Activated T-cell treated with anti-CD3 and anti-CD28 coated beads, Interleukin-2, amount 50 U/mL, for 72 hours (primary cell): ENCODE data around the gene PGAP3. TPM values are rescaled to one million over a fixed set of nuclear protein-coding genes. Genes with fewer than 3 reads are reported as not detected.
A peak's percentile ranks its signal among the peaks of the same experiment; 100 is the strongest.

Source experiments
- ATAC-seq, 2 donors: fragments of 150-1000 bp; cut with Tn5 transposase; replicated peaks in 1 of 2; 2 replicates each; pipeline ENCODE4 v1.10.0; 2021; ENCODE audit warnings: moderate library complexity in 2 of 2, mild to moderate bottlenecking in 1 of 2
- DNase-seq, 2 donors: peaks; one replicate each; pipeline ENCODE4 v3.0.0; 2021 to 2022; ENCODE audit warnings: mixed read lengths in 1 of 2
- H3K27ac Mint-ChIP-seq: one replicate; pipeline ENCODE4 v1.8.0; 2022; ENCODE audit warnings: mild to moderate bottlenecking, moderate library complexity, mixed read lengths
- H3K27me3 Mint-ChIP-seq: one replicate; pipeline ENCODE4 v1.8.0; 2022; ENCODE audit warnings: low read depth, mixed read lengths
- H3K36me3 Mint-ChIP-seq, 2 donors: one replicate each; pipeline ENCODE4 v1.8.0; 2022; ENCODE audit warnings: mixed read lengths in 2 of 2, mild to moderate bottlenecking in 1 of 2; ENCODE audit not compliant: insufficient read depth in 2 of 2
- H3K4me1 Mint-ChIP-seq: one replicate; pipeline ENCODE4 v1.8.0; 2022; ENCODE audit warnings: low read depth, mixed read lengths
- H3K4me3 Mint-ChIP-seq, 2 donors: one replicate each; pipeline ENCODE4 v1.8.0; 2022; ENCODE audit warnings: mild to moderate bottlenecking in 2 of 2, mixed read lengths in 2 of 2, moderate library complexity in 2 of 2
- H3K9me3 Mint-ChIP-seq, 2 donors: one replicate each; pipeline ENCODE4 v1.8.0; 2022; ENCODE audit warnings: mixed read lengths in 2 of 2
- total RNA-seq, 2 donors: library from RNA; stranded (reverse); gene quantifications; one replicate each; pipeline ENCODE4 v1.2.3, GENCODE V29; 2022

The PGAP3 gene
- total RNA-seq, 2 donors from 2014 or later: 8.5 to 12.8 TPM

- no peak for ATAC-seq
- Mint-ChIP-seq H3K4me1 (peaks cover 53% of the 10 kb centered on the region), H3K27ac (no peak overlapping the region)
Measured at GRCh38 chr17:39677542-39678339, 10.1 kb downstream of the PGAP3 start.

GRCh38 chr17:39677072-39677471 lies 10.8 kb downstream of the PGAP3 start:
- no peak overlapping the region for H3K4me3 Mint-ChIP-seq
- ATAC-seq (no peak), DNase-seq (no peak)
- no peaks in the 10 kb centered on the region for H3K27me3 Mint-ChIP-seq
- no peaks in the 10 kb centered on the region for H3K36me3 Mint-ChIP-seq
- H3K9me3 Mint-ChIP-seq: no peaks in the 10 kb centered on the region
- H3K4me1 Mint-ChIP-seq: peaks cover 53% of the 10 kb centered on the region
- H3K27ac Mint-ChIP-seq: no peak overlapping the region

More at GRCh38 chr17:39677542-39678339, 10.1 kb downstream of the PGAP3 start:
- Mint-ChIP-seq H3K4me3 (no peak overlapping the region), H3K9me3 (no peaks in the 10 kb centered on the region), H3K27me3 (no peaks in the 10 kb centered on the region), H3K36me3 (no peaks in the 10 kb centered on the region)
- DNase-seq: no peak

- DNase-seq (peak; percentile 36 to 46), ATAC-seq (peak; percentile 48 to 55)
- peak overlapping the region; percentile 1 to 38 for H3K4me3 Mint-ChIP-seq
- no peaks in the 10 kb centered on the region for H3K9me3 Mint-ChIP-seq
- H3K27ac Mint-ChIP-seq: no peak overlapping the region
- H3K27me3 Mint-ChIP-seq: no peaks in the 10 kb centered on the region
- peaks cover 53% of the 10 kb centered on the region for H3K4me1 Mint-ChIP-seq
- no peaks in the 10 kb centered on the region for H3K36me3 Mint-ChIP-seq
Measured at GRCh38 chr17:39676198-39676819, 11.5 kb downstream of the PGAP3 start.

- Mint-ChIP-seq H3K4me3 (no peak overlapping the region), H3K36me3 (no peaks in the 10 kb centered on the region)
- ATAC-seq: no peak
Measured at GRCh38 chr17:39675390-39676082, 12.3 kb downstream of the PGAP3 start.

GRCh38 chr17:39674702-39675389 lies 13.0 kb downstream of the PGAP3 start:
- peaks cover 39% of the 10 kb centered on the region for H3K4me1 Mint-ChIP-seq
- ATAC-seq (no peak), DNase-seq (no peak)
- no peaks in the 10 kb centered on the region for H3K9me3 Mint-ChIP-seq
- no peaks in the 10 kb centered on the region for H3K27me3 Mint-ChIP-seq
- no peak overlapping the region for H3K4me3 Mint-ChIP-seq
- no peaks in the 10 kb centered on the region for H3K36me3 Mint-ChIP-seq
- H3K27ac Mint-ChIP-seq: no peak overlapping the region

More at GRCh38 chr17:39675390-39676082, 12.3 kb downstream of the PGAP3 start:
- DNase-seq: no peak
- Mint-ChIP-seq H3K9me3 (no peaks in the 10 kb centered on the region), H3K27me3 (no peaks in the 10 kb centered on the region), H3K27ac (no peak overlapping the region), H3K4me1 (peaks cover 46% of the 10 kb centered on the region)

- no peak overlapping the region for H3K4me3 Mint-ChIP-seq
- no peak for DNase-seq
- no peak overlapping the region for H3K27ac Mint-ChIP-seq
- H3K9me3 Mint-ChIP-seq: no peaks in the 10 kb centered on the region
- H3K27me3 Mint-ChIP-seq: peaks cover 4% of the 10 kb centered on the region
- no peaks in the 10 kb centered on the region for H3K36me3 Mint-ChIP-seq
- H3K4me1 Mint-ChIP-seq: peaks cover 32% of the 10 kb centered on the region
- ATAC-seq: no peak
Measured at GRCh38 chr17:39674179-39674578, 13.7 kb downstream of the PGAP3 start.

- H3K27ac Mint-ChIP-seq: no peak overlapping the region
- peaks cover 29% of the 10 kb centered on the region for H3K4me1 Mint-ChIP-seq
- ATAC-seq: no peak
- H3K9me3 Mint-ChIP-seq: no peaks in the 10 kb centered on the region
- H3K27me3 Mint-ChIP-seq: peaks cover 11% of the 10 kb centered on the region
- H3K36me3 Mint-ChIP-seq: no peaks in the 10 kb centered on the region
- DNase-seq: no peak
- no peak overlapping the region for H3K4me3 Mint-ChIP-seq
Measured at GRCh38 chr17:39673335-39674081, 14.3 kb downstream of the PGAP3 start.

GRCh38 chr17:39672522-39673334 lies 15.1 kb downstream of the PGAP3 start:
- ATAC-seq (no peak), DNase-seq (no peak)
- H3K9me3 Mint-ChIP-seq: no peaks in the 10 kb centered on the region
- peaks cover 14% of the 10 kb centered on the region for H3K27me3 Mint-ChIP-seq
- H3K4me3 Mint-ChIP-seq: no peak overlapping the region
- H3K27ac Mint-ChIP-seq: no peak overlapping the region
- no peaks in the 10 kb centered on the region for H3K36me3 Mint-ChIP-seq
- peaks cover 23% of the 10 kb centered on the region for H3K4me1 Mint-ChIP-seq

GRCh38 chr17:39671651-39672521 lies 16.0 kb downstream of the PGAP3 start:
- Mint-ChIP-seq H3K27ac (no peak overlapping the region), H3K27me3 (peaks cover 16% of the 10 kb centered on the region), H3K4me3 (peak overlapping the region in 1 of 2 donors; percentile 24), H3K4me1 (peaks cover 16% of the 10 kb centered on the region), H3K9me3 (no peaks in the 10 kb centered on the region), H3K36me3 (no peaks in the 10 kb centered on the region)
- ATAC-seq: peak in 1 of 2 donors; percentile 32
- peak in 1 of 2 donors; percentile 20 for DNase-seq

- DNase-seq (no peak), ATAC-seq (no peak)
Measured at GRCh38 chr17:39670746-39671145, 17.1 kb downstream of the PGAP3 start.

More at GRCh38 chr17:39670746-39671145, 17.1 kb downstream of the PGAP3 start:
- Mint-ChIP-seq H3K27me3 (peaks cover 19% of the 10 kb centered on the region), H3K4me1 (peaks cover 5% of the 10 kb centered on the region), H3K36me3 (no peaks in the 10 kb centered on the region), H3K27ac (no peak overlapping the region), H3K9me3 (no peaks in the 10 kb centered on the region), H3K4me3 (no peak overlapping the region)
